Measurements from ENCODE around the gene ZNF543.
A peak's percentile ranks its signal among the peaks of the same experiment; 100 is the strongest.
"Not testable (repeated sequence)": the region's sequence is repeated elsewhere in the genome, so short reads cannot be mapped to it uniquely, and the experiment has no call there.

ZNF543 gene

GRCh38 chr19:57362419-57362818 lies 42.1 kb downstream of the ZNF543 start:
- peak overlapping the region; percentile 78 for H3K4me3 ChIP-seq (ENCODE audit: low read length)
- DNase-seq (ENCODE audit: low read depth) = no peak
- TF ChIP-seq CTCF (IDR thresholded peaks at IDR 0.05; ENCODE audit: insufficient read depth, low read depth, low read length, missing control alignments) = no peak

GRCh38 chr19:57362997-57363687 lies 42.9 kb downstream of the ZNF543 start, which contains the start of the genes TRAPPC2B and ZNF547:
TSS of gene TRAPPC2B (plus strand) at chr19:57363551. CDS start at chr19:57364834, 1,283 bp downstream.
TSS of gene ZNF547 (plus strand) at chr19:57363551. CDS start at chr19:57368556, 5,005 bp downstream.
- DNase-seq (ENCODE audit: low read depth) = peak; percentile 100
- H3K4me3 ChIP-seq (ENCODE audit: low read length) = peak within 1 kb of the TSS; percentile 78
- TF ChIP-seq CTCF (IDR thresholded peaks at IDR 0.05; ENCODE audit: insufficient read depth, low read depth, low read length, missing control alignments) = no peak

GRCh38 chr19:57363688-57364181 lies 43.5 kb downstream of the ZNF543 start:
- TF ChIP-seq CTCF (IDR thresholded peaks at IDR 0.05; ENCODE audit: insufficient read depth, low read depth, low read length, missing control alignments) = no peak
- peak overlapping the region; percentile 78 for H3K4me3 ChIP-seq (ENCODE audit: low read length)
- peak; percentile 9 for DNase-seq (ENCODE audit: low read depth)

- DNase-seq (ENCODE audit: low read depth) = no peak
Measured at GRCh38 chr19:57366776-57367175, 46.5 kb downstream of the ZNF543 start.

GRCh38 chr19:57374179-57374578 lies 53.9 kb downstream of the ZNF543 start:
- DNase-seq (ENCODE audit: low read depth) = no peak
- no peak for TF ChIP-seq CTCF (IDR thresholded peaks at IDR 0.05; ENCODE audit: insufficient read depth, low read depth, low read length, missing control alignments)
- no peak overlapping the region for H3K4me3 ChIP-seq (ENCODE audit: low read length)

More at GRCh38 chr19:57366776-57367175, 46.5 kb downstream of the ZNF543 start:
- no peak overlapping the region for H3K4me3 ChIP-seq (ENCODE audit: low read length)
- TF ChIP-seq CTCF (IDR thresholded peaks at IDR 0.05; ENCODE audit: insufficient read depth, low read depth, low read length, missing control alignments) = no peak

- DNase-seq (ENCODE audit: low read depth); H3K4me3 ChIP-seq (ENCODE audit: low read length): not testable (repeated sequence)
Measured at GRCh38 chr19:57374647-57375046, 54.4 kb downstream of the ZNF543 start.

GRCh38 chr19:57376151-57376550 lies 55.9 kb downstream of the ZNF543 start:
- no peak overlapping the region for H3K4me3 ChIP-seq (ENCODE audit: low read length)
- no peak for TF ChIP-seq CTCF (IDR thresholded peaks at IDR 0.05; ENCODE audit: insufficient read depth, low read depth, low read length, missing control alignments)
- DNase-seq (ENCODE audit: low read depth) = no peak
